ENCODE results near the gene CD2.

DNA sequence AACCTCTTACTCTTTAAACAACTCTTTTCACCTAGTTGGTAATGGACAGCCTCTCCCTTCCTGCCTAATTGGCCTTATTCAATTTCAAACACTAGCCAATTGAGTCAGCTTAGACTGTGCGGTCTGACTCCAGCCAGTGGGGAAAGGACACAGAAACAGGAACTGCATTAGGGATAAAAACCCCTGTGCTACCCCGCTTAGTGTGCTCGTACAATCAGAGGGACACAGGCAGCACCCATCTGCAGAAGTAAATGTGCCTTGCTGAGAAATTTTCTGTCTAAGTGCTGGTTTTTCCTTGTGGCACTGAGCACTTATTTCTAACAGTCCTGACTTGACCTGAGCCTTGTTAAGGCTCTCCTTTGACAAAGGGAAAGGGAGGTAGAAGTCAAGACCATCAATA lies 6.0 kb upstream of the CD2 start:
- TF ChIP-seq, protein P1, sequence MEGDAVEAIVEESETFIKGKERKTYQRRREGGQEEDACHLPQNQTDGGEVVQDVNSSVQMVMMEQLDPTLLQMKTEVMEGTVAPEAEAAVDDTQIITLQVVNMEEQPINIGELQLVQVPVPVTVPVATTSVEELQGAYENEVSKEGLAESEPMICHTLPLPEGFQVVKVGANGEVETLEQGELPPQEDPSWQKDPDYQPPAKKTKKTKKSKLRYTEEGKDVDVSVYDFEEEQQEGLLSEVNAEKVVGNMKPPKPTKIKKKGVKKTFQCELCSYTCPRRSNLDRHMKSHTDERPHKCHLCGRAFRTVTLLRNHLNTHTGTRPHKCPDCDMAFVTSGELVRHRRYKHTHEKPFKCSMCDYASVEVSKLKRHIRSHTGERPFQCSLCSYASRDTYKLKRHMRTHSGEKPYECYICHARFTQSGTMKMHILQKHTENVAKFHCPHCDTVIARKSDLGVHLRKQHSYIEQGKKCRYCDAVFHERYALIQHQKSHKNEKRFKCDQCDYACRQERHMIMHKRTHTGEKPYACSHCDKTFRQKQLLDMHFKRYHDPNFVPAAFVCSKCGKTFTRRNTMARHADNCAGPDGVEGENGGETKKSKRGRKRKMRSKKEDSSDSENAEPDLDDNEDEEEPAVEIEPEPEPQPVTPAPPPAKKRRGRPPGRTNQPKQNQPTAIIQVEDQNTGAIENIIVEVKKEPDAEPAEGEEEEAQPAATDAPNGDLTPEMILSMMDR (IDR thresholded peaks at IDR 0.05; ENCODE audit: extremely low read depth in 1 of 2, insufficient read depth in 1 of 2, low read depth in 1 of 2, low read length in 2 of 2), result no peak
- TF ChIP-seq, protein P2, sequence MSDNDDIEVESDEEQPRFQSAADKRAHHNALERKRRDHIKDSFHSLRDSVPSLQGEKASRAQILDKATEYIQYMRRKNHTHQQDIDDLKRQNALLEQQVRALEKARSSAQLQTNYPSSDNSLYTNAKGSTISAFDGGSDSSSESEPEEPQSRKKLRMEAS (IDR thresholded peaks at IDR 0.05; ENCODE audit: insufficient read depth, insufficient read length), result no peak
- no peak for TF ChIP-seq POLR2A (IDR thresholded peaks at IDR 0.05; ENCODE audit: low read depth, low read length)
